SK-N-SH (cell line): Measurements from ENCODE around the gene AGAP2. TPM values are rescaled to one million over a fixed set of nuclear protein-coding genes. Genes with fewer than 3 reads are reported as not detected.
A peak's percentile ranks its signal among the peaks of the same experiment; 100 is the strongest.

Experiments used
- CTCF ChIA-PET: fragments of 300-600, 350-600 bp; formaldehyde crosslinking; extraction: SDS; loops from one replicate; lab custom pipeline; 2021; lab: Yijun Ruan, JAX
- POLR2A ChIA-PET: fragments of 350-600 bp; sonication (Branson Sonifier 250); formaldehyde crosslinking; extraction: SDS; loops from one replicate; lab custom pipeline; 2020; ENCODE audit warnings: antibody characterized with exemption, inconsistent platforms; lab: Yijun Ruan, JAX
- DNase-seq: peaks from one replicate; pipeline ENCODE4 v3.0.0; 2012
- H2AFZ ChIP-seq: fragments of 200-600 bp; sonication (generic); 2 replicates; pipeline ENCODE4 v1.8.1; 2016; ENCODE audit warnings: antibody characterized with exemption, mild to moderate bottlenecking, low read depth
- H3F3A ChIP-seq: fragments of 200-600 bp; sonication (generic); replicated peaks from 2 replicates; pipeline ENCODE3; 2016; ENCODE audit warnings: antibody characterized with exemption, mild to moderate bottlenecking; ENCODE audit not compliant: insufficient read depth
- H3K27ac ChIP-seq, 2 experiments: fragments of 200-500 bp in 1 of 2; fragments of 200-600 bp in 1 of 2; sonication (Bioruptor generic) in 1 of 2; sonication (generic), shearing (Covaris generic) in 1 of 2; 2 replicates each; pipeline versions ENCODE4 v1.5.1 to v1.6.1; 2014 to 2016; ENCODE audit warnings: low read depth in 2 of 2, inconsistent platforms in 1 of 2, low read length in 1 of 2, mild to moderate bottlenecking in 1 of 2, mixed read lengths in 1 of 2
- H3K27me3 ChIP-seq: fragments of 200-600 bp; sonication (generic), shearing (Covaris generic); 2 replicates; pipeline ENCODE4 v1.6.1; 2016; ENCODE audit warnings: mixed run types; ENCODE audit not compliant: insufficient read depth
- H3K36me3 ChIP-seq, 2 experiments: fragments of 200-500 bp in 1 of 2; fragments of 200-600 bp in 1 of 2; sonication (Bioruptor generic) in 1 of 2; sonication (generic) in 1 of 2; replicated peaks in 1 of 2; 2 replicates each; pipeline versions ENCODE3 to v1.5.1; 2014 to 2016; ENCODE audit warnings: low read length in 1 of 2, mild to moderate bottlenecking in 1 of 2; ENCODE audit not compliant: insufficient read depth in 2 of 2, control insufficient read depth in 1 of 2
- H3K4me1 ChIP-seq, 2 experiments: fragments of 200-500 bp in 1 of 2; fragments of 200-600 bp in 1 of 2; sonication (Bioruptor generic) in 1 of 2; sonication (generic), shearing (Covaris generic) in 1 of 2; 2 replicates each; pipeline versions ENCODE4 v1.5.1 to v1.6.1; 2014 to 2016; ENCODE audit warnings: low read depth in 1 of 2, low read length in 1 of 2, mixed run types in 1 of 2; ENCODE audit not compliant: insufficient read depth in 2 of 2, control insufficient read depth in 1 of 2
- H3K4me2 ChIP-seq: fragments of 200-600 bp; sonication (generic), shearing (Covaris generic); 2 replicates; pipeline ENCODE4 v1.6.1; 2017; ENCODE audit warnings: mixed run types
- H3K4me3 ChIP-seq, 2 experiments: fragments of 200-500 bp in 1 of 2; fragments of 200-600 bp in 1 of 2; sonication (Bioruptor generic) in 1 of 2; sonication (generic), shearing (Covaris generic) in 1 of 2; 2 replicates each; pipeline versions ENCODE4 v1.5.1 to v1.8.1; 2014 to 2016; ENCODE audit warnings: low read depth in 2 of 2, inconsistent platforms in 1 of 2, low read length in 1 of 2, mild to moderate bottlenecking in 1 of 2, mixed read lengths in 1 of 2, moderate library complexity in 1 of 2
- H3K79me2 ChIP-seq: fragments of 200-600 bp; sonication (generic); 2 replicates; pipeline ENCODE4 v1.8.1; 2017; ENCODE audit warnings: mild to moderate bottlenecking; ENCODE audit not compliant: insufficient read depth
- H3K9ac ChIP-seq: fragments of 200-600 bp; sonication (generic); 2 replicates; pipeline ENCODE4 v1.6.1; 2017; ENCODE audit warnings: mixed run types
- H3K9me2 ChIP-seq: fragments of 200-600 bp; sonication (generic); 2 replicates; pipeline ENCODE4 v1.6.1; 2017; ENCODE audit warnings: mixed run types
- H3K9me3 ChIP-seq: fragments of 200-600 bp; sonication (generic); 2 replicates; pipeline ENCODE4 v1.6.1; 2017; ENCODE audit warnings: mixed run types, mild to moderate bottlenecking, moderate library complexity
- H4K20me1 ChIP-seq: fragments of 200-600 bp; sonication (generic); 2 replicates; pipeline ENCODE4 v1.6.1; 2017; ENCODE audit warnings: mild to moderate bottlenecking, mixed run types; ENCODE audit not compliant: insufficient read depth
- EZH2phosphoT487 ChIP-seq: fragments of 200-600 bp; sonication (generic); IDR thresholded peaks from 2 replicates; pipeline ENCODE4 v1.6.1; 2017; ENCODE audit warnings: low read depth, mixed run types, mild to moderate bottlenecking, antibody characterized with exemption, moderate library complexity, borderline replicate concordance
- FOXM1 ChIP-seq: IDR thresholded peaks from 2 replicates; pipeline ENCODE4 v1.4.0; 2012; ENCODE audit warnings: low read depth, mild to moderate bottlenecking
- NRF1 ChIP-seq: IDR thresholded peaks from 2 replicates; pipeline ENCODE4 v1.6.1; 2012; ENCODE audit warnings: low read depth, mild to moderate bottlenecking, low read length
- RXRA ChIP-seq: IDR thresholded peaks from 2 replicates; pipeline ENCODE4 v1.4.0; 2012; ENCODE audit warnings: low read depth, mild to moderate bottlenecking, borderline replicate concordance
- TAF1 ChIP-seq: IDR thresholded peaks from 2 replicates; pipeline ENCODE4 v1.6.1; 2012; ENCODE audit warnings: low read depth, mild to moderate bottlenecking, low read length, moderate library complexity, borderline replicate concordance
- YY1 ChIP-seq: IDR thresholded peaks from 2 replicates; pipeline ENCODE4 v1.4.0; 2012; ENCODE audit warnings: low read depth, mild to moderate bottlenecking
- WGBS: methylation state at CpG from one replicate; pipeline ENCODE4 v1.1.6; 2017; ENCODE audit warnings: low lambda C conversion rate; 5-methylcytosine and 5-hydroxymethylcytosine counted together
- polyA plus RNA-seq, 3 experiments: library from polyadenylated mRNA; depleted of rRNA; stranded (reverse); fragments of >200 nt; gene quantifications; 2 replicates each; pipeline ENCODE4 v1.2.3, GENCODE V29; 2012
- TF ChIP-seq, protein P1 (sequence below): IDR thresholded peaks from 2 replicates; pipeline ENCODE4 v1.4.0; 2012; ENCODE audit warnings: low read depth, borderline replicate concordance
- TF ChIP-seq, protein P2 (sequence below): fragments of 150-350 bp; IDR thresholded peaks from 2 replicates; pipeline ENCODE4 v1.6.1; 2016; ENCODE audit warnings: mild to moderate bottlenecking, low read depth, low read length
- TF ChIP-seq, protein P3 (sequence below): fragments of 200-600 bp; sonication (generic); IDR thresholded peaks from 2 replicates; pipeline ENCODE4 v1.6.1; 2017; ENCODE audit warnings: antibody characterized with exemption, mild to moderate bottlenecking, moderate library complexity

AGAP2 gene
- polyA plus RNA-seq, 1 of the 3 experiments (the other 2 are of a cell fraction): 5.2 TPM

DNA sequence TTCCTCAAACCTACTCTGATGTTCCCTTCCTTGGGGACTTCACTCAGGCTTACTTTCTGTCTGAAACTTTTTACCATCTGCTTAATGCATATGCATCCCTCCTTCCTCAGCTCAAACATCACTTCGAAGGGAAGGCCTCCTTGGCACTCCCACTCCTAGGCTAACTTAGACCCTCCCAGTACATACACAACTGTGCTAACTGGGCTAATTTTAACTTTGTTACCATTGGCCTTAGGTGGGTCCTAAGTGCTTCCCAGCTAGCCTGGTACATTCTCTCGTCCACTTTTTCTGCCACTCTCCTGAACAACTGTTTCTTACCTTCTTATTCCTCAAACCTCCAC, 37.7 kb upstream of the AGAP2 start:
- no peak overlapping the region for H3K27ac ChIP-seq
- POLR2A ChIA-PET: no interaction called here
- H2AFZ ChIP-seq: no peak overlapping the region
- H3K9ac ChIP-seq: no peak overlapping the region
- peaks cover 0 to 6% of the 10 kb centered on the region in 2 experiments; a peak in 1 of 4 replicates for H3K4me1 ChIP-seq
- no peak overlapping the region for H3K4me2 ChIP-seq
- no peak overlapping the region for H3K4me3 ChIP-seq
- peaks cover 22% of the 10 kb centered on the region for H3K79me2 ChIP-seq
- TF ChIP-seq TAF1: no peak
- no peak for TF ChIP-seq NRF1
- no peak for TF ChIP-seq EZH2phosphoT487
- TF ChIP-seq RXRA: no peak
- TF ChIP-seq YY1: no peak
- no peak for TF ChIP-seq FOXM1
- TF ChIP-seq, protein P1, sequence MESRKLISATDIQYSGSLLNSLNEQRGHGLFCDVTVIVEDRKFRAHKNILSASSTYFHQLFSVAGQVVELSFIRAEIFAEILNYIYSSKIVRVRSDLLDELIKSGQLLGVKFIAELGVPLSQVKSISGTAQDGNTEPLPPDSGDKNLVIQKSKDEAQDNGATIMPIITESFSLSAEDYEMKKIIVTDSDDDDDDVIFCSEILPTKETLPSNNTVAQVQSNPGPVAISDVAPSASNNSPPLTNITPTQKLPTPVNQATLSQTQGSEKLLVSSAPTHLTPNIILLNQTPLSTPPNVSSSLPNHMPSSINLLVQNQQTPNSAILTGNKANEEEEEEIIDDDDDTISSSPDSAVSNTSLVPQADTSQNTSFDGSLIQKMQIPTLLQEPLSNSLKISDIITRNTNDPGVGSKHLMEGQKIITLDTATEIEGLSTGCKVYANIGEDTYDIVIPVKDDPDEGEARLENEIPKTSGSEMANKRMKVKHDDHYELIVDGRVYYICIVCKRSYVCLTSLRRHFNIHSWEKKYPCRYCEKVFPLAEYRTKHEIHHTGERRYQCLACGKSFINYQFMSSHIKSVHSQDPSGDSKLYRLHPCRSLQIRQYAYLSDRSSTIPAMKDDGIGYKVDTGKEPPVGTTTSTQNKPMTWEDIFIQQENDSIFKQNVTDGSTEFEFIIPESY: no peak
- CTCF ChIA-PET: interaction anchor here (0.7 to 2.3 kb wide), 4 partner anchors 18 to 145 kb away, joined by 3 to 7 read pairs (median 3); no protein-coding TSS in a partner anchor
- H3K36me3 ChIP-seq: peaks cover 7 to 9% of the 10 kb centered on the region in 2 experiments
- H3K9me2 ChIP-seq: no peaks in the 10 kb centered on the region
- no peak for DNase-seq
- H4K20me1 ChIP-seq: no peaks in the 10 kb centered on the region
- peaks cover 11% of the 10 kb centered on the region for H3F3A ChIP-seq
- no peaks in the 10 kb centered on the region for H3K9me3 ChIP-seq
- 92% methylated on average over 2 of the region's 2 CpGs for WGBS
- H3K27me3 ChIP-seq: no peaks in the 10 kb centered on the region

DNA sequence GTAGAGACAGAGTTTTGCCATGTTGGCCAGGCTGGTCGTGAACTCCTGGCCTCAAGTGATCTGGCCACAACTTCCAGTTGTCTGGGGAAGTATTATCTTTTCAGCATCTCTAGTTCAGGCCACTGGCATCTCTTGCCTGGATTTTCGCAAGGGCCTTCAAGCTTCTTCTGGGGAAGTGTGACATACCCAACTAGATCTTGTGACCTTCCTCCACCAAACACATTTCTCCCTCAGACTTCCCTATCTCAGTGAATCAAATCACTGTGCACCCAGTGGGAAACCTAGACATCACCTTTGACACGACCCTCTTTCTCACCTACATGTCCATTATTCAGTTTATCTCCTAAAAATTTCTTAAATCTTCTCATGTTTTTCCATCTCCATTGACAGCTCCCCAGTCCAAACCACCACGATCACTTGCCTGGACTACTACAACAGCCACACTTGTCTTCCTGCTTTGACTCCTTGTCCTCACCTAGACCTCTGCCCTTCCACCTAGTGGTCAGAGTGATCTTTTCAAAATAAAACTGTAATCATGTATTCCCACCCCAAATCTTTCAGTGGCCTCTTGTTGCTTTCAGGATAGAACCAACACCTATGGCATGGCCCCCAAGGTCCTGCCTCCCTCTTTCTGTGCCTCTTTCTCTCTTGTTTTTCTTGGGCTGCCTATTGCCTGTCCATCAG, 37.2 kb upstream of the AGAP2 start:
- peaks cover 3 to 11% of the 10 kb centered on the region in 2 experiments; a peak in 1 of 4 replicates for H3K4me1 ChIP-seq
- TF ChIP-seq, protein P2, sequence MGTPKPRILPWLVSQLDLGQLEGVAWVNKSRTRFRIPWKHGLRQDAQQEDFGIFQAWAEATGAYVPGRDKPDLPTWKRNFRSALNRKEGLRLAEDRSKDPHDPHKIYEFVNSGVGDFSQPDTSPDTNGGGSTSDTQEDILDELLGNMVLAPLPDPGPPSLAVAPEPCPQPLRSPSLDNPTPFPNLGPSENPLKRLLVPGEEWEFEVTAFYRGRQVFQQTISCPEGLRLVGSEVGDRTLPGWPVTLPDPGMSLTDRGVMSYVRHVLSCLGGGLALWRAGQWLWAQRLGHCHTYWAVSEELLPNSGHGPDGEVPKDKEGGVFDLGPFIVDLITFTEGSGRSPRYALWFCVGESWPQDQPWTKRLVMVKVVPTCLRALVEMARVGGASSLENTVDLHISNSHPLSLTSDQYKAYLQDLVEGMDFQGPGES: no peak
- no peak for TF ChIP-seq FOXM1
- TF ChIP-seq, protein P3, sequence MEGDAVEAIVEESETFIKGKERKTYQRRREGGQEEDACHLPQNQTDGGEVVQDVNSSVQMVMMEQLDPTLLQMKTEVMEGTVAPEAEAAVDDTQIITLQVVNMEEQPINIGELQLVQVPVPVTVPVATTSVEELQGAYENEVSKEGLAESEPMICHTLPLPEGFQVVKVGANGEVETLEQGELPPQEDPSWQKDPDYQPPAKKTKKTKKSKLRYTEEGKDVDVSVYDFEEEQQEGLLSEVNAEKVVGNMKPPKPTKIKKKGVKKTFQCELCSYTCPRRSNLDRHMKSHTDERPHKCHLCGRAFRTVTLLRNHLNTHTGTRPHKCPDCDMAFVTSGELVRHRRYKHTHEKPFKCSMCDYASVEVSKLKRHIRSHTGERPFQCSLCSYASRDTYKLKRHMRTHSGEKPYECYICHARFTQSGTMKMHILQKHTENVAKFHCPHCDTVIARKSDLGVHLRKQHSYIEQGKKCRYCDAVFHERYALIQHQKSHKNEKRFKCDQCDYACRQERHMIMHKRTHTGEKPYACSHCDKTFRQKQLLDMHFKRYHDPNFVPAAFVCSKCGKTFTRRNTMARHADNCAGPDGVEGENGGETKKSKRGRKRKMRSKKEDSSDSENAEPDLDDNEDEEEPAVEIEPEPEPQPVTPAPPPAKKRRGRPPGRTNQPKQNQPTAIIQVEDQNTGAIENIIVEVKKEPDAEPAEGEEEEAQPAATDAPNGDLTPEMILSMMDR: peak; percentile 16; the same call in 1 of the 2 replicates
- TF ChIP-seq, all 33 proteins: peak for 1
- no peak overlapping the region for H3K4me2 ChIP-seq
- peaks cover 6% of the 10 kb centered on the region for H3F3A ChIP-seq
- no peaks in the 10 kb centered on the region for H3K9me2 ChIP-seq
- H4K20me1 ChIP-seq: no peaks in the 10 kb centered on the region
- H3K9me3 ChIP-seq: no peaks in the 10 kb centered on the region
- H3K36me3 ChIP-seq: peaks cover 7 to 8% of the 10 kb centered on the region in 2 experiments
- H3K27me3 ChIP-seq: no peaks in the 10 kb centered on the region
- no peak overlapping the region for H2AFZ ChIP-seq
- CTCF ChIA-PET: interaction anchor here (0.7 to 2.3 kb wide), 4 partner anchors 19 to 145 kb away, joined by 3 to 7 read pairs (median 3); no protein-coding TSS in a partner anchor
- POLR2A ChIA-PET: no interaction called here
- H3K9ac ChIP-seq: no peak overlapping the region
- WGBS: 93% methylated on average over 4 of the region's 4 CpGs
- H3K27ac ChIP-seq: no peak overlapping the region
- no peak for DNase-seq
- H3K4me3 ChIP-seq: no peak overlapping the region
- H3K79me2 ChIP-seq: peaks cover 26% of the 10 kb centered on the region
